ENCODE data around the gene GPC5.
"Not testable (repeated sequence)": the region's sequence is repeated elsewhere in the genome, so short reads cannot be mapped to it uniquely, and the experiment has no call there.

GPC5 gene

DNA sequence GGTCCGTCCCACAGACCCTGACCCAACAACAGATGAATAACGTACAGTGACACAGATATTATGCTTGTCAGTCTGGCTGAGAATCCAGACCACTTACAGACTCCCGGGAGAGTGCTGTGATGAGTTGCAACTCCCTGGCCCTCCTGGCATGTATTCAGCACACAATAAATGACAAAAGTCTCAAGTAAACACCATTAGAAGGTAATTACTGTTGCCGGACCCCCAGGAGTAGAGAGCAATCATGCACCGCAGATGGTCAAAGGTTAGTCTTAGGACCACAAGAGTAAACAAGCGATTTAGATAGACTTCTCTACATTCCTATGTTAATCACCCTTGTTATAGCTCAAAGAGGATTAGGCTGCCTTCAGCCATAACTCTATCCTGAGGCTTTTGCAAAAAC, 1101.8 kb downstream of the GPC5 start:
- DNase-seq = no peak

GRCh38 chr13:92510416-92510815, 1112.0 kb downstream of the GPC5 start:
- DNase-seq = no peak

DNA sequence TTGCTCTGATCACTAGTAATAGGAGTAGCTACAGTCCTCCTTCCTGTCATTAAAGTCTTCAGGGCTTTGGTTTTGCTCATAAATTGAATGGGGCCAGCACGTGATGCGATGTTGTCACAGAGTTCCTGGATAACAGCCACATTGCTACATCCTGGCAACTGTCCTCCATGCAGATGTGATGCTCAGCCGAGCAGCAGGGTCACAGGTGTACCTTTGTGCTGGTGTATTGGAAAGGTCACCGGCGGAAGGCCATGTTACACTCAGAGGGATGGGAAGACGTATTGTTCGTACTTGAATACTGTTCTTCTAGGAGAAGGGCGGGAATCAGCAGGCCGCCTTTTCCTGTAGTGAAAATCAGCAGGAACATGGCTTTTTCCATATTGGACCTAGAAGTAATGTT, 1114.4 kb downstream of the GPC5 start:
- no peak for DNase-seq

- DNase-seq = no peak
Measured at GRCh38 chr13:92513672-92514071, 1115.3 kb downstream of the GPC5 start.

DNA sequence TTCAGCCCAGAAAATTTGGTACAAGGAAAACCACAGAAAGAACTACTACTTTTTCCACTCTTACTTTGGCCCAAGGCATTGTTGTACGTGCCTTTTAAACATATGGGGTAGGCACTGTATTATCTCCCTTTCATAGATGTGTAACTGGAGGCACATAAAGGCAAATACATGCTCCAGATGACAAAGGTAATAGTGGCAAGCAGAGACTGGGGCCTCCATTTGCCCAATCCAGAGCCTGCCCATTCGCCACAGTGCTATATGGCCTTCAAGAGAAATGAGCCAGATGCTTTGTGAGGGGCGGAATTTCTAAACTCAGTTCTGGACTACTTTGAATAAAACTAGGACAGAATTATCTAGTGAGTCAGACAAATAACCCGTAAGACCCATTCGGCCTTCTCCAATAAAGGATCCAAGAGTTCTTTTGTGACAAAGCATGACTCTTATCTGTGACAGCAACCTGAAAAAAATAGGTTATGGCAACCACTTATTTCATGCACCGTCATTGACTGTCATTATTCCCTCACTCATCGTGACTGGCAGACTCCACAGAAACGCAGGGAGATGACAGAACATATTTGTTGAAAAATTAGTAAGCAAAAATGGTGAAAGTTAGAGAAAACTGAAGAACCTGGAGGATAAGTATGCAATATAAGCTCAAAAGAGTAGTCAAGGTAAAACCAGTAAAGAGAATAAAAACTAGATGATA, 1116.2 kb downstream of the GPC5 start:
- DNase-seq = no peak

DNA sequence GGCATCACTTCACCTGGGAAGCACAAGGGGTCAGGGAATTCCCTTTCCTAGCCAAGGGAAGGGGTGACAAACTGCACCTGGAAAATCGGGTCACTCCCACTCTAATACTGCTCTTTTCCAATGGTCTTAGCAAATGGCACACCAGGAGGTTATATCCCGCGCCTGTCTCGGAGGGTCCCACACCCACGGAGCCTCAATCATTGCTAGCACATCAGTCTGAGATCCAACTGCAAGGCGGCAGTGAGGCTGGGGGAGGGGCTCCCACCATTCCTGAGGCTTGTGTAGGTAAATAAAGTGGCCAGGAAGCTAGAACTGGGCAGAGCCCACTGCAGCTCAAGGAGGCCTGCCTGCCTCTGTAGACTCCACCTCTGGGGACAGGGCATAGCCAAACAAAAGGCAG, 1118.5 kb downstream of the GPC5 start:
- not testable (repeated sequence) for DNase-seq

DNA sequence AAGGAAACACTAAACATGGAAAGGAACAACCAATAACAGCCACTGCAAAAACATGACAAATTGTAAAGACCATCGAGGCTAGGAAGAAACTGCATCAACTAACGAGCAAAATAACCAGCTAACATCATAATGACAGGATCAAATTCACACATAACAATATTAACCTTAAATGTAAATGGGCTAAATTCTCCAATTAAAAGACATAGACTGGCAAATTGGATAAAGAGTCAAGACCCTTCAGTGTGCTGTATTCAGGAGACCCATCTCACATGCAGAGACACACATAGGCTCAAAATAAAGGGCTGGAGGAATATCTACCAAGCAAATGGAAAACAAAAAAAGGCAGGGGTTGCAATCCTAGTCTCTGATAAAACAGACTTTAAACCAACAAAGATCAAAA, 1120.2 kb downstream of the GPC5 start:
- not testable (repeated sequence) for DNase-seq

- DNase-seq = no peak
Measured at GRCh38 chr13:92530364-92530763, 1131.9 kb downstream of the GPC5 start.

- no peak for DNase-seq
Measured at GRCh38 chr13:92535222-92536006, 1137.0 kb downstream of the GPC5 start.

- DNase-seq = no peak
Measured at GRCh38 chr13:92537471-92537870, 1139.0 kb downstream of the GPC5 start.

- DNase-seq = no peak
Measured at GRCh38 chr13:92538164-92538563, 1139.7 kb downstream of the GPC5 start.

DNA sequence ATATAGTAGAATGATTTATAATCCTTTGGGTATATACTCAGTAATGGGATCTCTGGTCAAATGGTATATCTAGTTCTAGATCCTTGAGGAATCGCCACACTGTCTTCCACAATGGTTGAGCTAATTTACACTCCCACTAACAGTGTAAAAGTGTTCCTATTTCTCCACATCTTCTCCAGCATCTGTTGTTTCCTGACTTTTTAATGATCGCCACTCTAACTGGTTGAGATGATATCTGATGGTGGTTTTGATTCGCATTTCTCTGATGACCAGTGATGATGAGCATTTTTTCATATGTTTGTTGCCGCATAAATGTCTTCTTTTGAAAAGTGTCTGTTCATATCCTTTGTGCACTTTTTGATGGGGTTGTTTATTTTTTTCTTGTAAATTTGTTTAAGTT, 1140.7 kb downstream of the GPC5 start:
- not testable (repeated sequence) for DNase-seq

GRCh38 chr13:92547266-92547665, 1148.8 kb downstream of the GPC5 start:
- no peak for DNase-seq

DNA sequence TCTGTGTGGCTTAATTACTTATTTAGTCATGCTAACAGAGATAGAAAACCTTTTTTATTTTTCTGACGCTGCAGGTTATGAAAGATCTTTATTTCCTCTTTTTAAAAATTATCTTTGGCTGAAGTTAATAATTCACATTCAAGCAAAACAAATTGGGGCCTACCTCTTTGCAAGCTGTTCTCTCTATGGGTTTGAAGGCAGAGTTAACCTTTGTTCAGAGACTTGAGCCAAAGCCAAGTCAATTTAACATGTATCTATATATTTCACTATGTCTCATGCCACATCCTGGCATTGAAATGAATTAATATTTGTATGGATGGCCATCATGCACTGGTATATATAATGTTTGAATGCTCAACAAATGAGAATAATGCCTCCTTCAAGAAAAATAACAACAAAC, 1150.9 kb downstream of the GPC5 start:
- no peak for DNase-seq

- DNase-seq = no peak
Measured at GRCh38 chr13:92553470-92554114, 1155.2 kb downstream of the GPC5 start.

GRCh38 chr13:92560883-92561282, 1162.5 kb downstream of the GPC5 start:
- no peak for DNase-seq

DNA sequence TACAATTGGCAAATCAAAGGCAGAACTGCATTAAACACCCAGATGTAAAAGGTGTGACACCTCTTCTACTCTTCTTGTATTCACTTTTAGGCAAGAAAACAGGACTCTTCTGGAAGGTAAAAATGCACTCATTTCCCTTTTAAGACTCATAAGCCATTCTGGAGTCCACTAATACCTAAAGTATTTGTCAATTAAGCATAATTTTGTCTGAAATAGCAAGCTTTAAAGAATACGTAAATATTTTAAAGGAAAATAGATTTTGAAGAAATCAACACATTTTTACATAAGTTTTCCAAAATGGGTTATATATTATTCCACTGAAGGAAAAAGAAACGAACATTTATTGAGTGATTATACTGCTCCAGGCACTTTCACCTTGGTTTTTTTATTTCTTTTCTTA, 1166.5 kb downstream of the GPC5 start:
- DNase-seq = no peak

GRCh38 chr13:92566767-92567166, 1168.3 kb downstream of the GPC5 start:
- no peak for DNase-seq

DNA sequence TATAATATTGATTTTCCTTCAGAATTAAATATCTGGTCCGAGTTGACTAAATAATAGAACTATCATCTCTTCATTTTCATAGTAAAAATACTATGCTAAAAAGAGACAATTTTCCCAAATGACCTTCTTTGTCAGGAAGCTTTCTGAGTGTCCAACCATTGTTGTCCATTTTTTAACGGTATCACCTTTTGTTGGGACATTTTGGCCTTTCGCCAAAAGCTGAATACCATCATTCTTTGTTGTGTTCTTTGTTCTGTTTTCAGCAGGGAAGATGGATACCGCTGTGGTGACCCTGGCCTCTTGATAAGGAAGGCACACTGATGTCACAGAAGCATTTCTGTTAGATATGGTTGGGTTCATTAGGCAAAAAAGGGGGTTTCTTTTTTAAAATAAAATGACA, 1173.8 kb downstream of the GPC5 start:
- no peak for DNase-seq

DNA sequence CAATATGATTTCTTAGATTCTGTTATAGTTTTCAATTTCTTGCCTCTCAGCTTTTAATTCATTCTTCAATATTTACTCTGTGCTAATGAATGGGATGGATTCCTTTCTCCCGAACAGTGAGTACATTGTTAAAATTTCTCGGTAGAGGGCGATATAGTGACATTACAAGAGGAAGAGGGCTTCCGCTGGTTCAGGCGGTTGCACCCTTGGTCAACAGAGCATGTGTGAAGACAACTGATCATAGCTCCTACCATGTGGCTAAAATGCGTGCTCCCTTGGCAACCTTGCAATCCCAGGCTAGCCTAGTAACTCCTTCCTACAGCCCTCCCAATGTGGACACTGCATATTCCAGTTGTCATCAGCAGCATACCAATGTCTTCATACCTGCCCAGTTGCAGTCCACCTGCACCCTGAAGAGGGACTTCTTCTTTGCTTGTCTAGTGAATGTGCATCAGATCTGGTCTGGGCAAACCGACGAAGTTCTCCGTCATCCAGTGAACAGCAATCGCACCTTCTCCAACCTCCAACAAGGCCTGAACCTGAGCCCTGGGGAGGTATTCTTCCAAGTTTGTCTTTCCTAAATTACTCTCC, 1175.1 kb downstream of the GPC5 start:
- DNase-seq = peak in 1 of 2 experiments; percentile 4

DNA sequence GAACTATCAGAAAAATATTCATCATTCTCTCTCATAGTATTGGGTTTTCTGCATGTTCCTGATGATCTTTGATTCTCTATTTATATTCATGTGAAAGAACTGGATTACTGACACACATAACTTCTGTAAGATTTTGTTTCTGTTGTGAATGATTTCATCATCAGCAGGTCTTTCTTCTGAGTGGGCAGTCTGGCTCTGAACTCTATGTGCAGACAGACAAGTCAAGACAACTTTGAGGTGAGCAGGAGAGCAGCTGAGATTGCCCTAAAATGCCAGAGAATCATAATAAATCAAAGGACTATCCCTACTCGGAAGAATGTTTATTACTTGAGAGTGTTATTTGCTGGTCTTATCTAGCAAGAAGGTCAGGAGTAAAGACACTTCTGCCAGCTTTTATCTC, 1176.1 kb downstream of the GPC5 start:
- no peak for DNase-seq

DNA sequence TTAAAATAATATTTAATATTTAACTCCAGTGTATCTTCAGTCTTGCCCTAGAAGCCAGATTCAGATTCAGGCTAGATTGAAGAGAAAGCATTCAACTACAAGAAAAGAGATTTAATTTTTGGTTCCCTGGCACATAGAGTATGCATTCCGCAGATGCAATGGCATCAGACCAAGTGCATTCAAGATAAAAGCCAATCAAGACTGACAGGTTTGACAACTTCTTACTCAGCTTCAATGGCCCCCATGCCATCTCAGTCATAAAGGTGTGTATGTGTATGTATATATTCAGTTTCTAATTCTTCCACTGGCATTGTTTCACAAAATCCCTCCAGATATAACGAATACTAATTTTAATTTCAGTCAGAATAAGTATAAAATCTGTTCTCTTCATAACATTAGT, 1177.4 kb downstream of the GPC5 start:
- DNase-seq = no peak

GRCh38 chr13:92578358-92578757, 1179.9 kb downstream of the GPC5 start:
- no peak for DNase-seq

- DNase-seq = no peak
Measured at GRCh38 chr13:92589955-92590354, 1191.5 kb downstream of the GPC5 start.

All from NCI-H524 (cell line).